HEK293 (cell line): ENCODE measurements around the gene ERF.
A peak's percentile ranks its signal among the peaks of the same experiment; 100 is the strongest.

Source experiments
- CTCF ChIA-PET: fragments of 350-600 bp; formaldehyde crosslinking; extraction: SDS; loops from one replicate; lab custom pipeline; 2021; ENCODE audit warnings: antibody characterized with exemption; lab: Yijun Ruan, JAX
- POLR2A ChIA-PET: fragments of 300-600 bp; formaldehyde crosslinking; extraction: SDS; loops from one replicate; lab custom pipeline; 2020; ENCODE audit warnings: antibody characterized with exemption, inconsistent platforms; lab: Yijun Ruan, JAX
- H3K27ac ChIP-seq: fragments of 200-500 bp; sonication (Bioruptor generic); 2 replicates; pipeline ENCODE4 v1.5.1; 2014; ENCODE audit warnings: low read depth, low read length, control low read depth, inconsistent platforms; ENCODE audit errors: extremely low read depth
- H3K36me3 ChIP-seq, 2 experiments: fragments of 200-500 bp in 1 of 2; sonication (Bioruptor generic) in 1 of 2; 1 replicate in 1 of 2; 2 replicates in 1 of 2; pipeline ENCODE4 v1.5.1; 2014 to 2017; ENCODE audit warnings: inconsistent platforms in 2 of 2, low read length in 2 of 2; ENCODE audit not compliant: control insufficient read depth in 2 of 2, insufficient read depth in 1 of 2
- H3K4me1 ChIP-seq: fragments of 200-500 bp; sonication (Bioruptor generic); 2 replicates; pipeline ENCODE4 v1.5.1; 2014; ENCODE audit warnings: mild to moderate bottlenecking, low read length, inconsistent platforms; ENCODE audit not compliant: control insufficient read depth, insufficient read depth
- H3K4me3 ChIP-seq: 2 replicates; pipeline ENCODE4 v1.5.1; 2011; ENCODE audit warnings: low read depth, mild to moderate bottlenecking, control low read depth, low read length, moderate library complexity
- H3K9me3 ChIP-seq: fragments of 200-500 bp; sonication (Bioruptor generic); 2 replicates; pipeline ENCODE4 v1.5.1; 2014; ENCODE audit warnings: low read depth, low read length, inconsistent platforms; ENCODE audit not compliant: control insufficient read depth, insufficient read depth
- EGR2 ChIP-seq: fragments of 450-650 bp; formaldehyde crosslinking; IDR thresholded peaks from 2 replicates; pipeline ENCODE4 v1.5.1; 2016; ENCODE audit warnings: low read depth, missing biosample characterization, missing genetic modification characterization
- GLIS2 ChIP-seq: fragments of 450-650 bp; formaldehyde crosslinking; IDR thresholded peaks from 2 replicates; pipeline ENCODE4 v1.5.1; 2016; ENCODE audit warnings: missing biosample characterization, missing genetic modification characterization
- KLF1 ChIP-seq: fragments of 450-650 bp; formaldehyde crosslinking; IDR thresholded peaks from 2 replicates; pipeline ENCODE4 v1.5.1; 2016; ENCODE audit warnings: missing biosample characterization, missing genetic modification characterization
- RBAK ChIP-seq: fragments of 450-650 bp; formaldehyde crosslinking; IDR thresholded peaks from 2 replicates; pipeline ENCODE4 v1.5.1; 2016; ENCODE audit warnings: missing biosample characterization, missing genetic modification characterization
- ZBTB20 ChIP-seq: fragments of 450-650 bp; formaldehyde crosslinking; IDR thresholded peaks from 2 replicates; pipeline ENCODE4 v1.5.1; 2016; ENCODE audit warnings: missing biosample characterization, missing genetic modification characterization
- ZBTB6 ChIP-seq: fragments of 450-650 bp; formaldehyde crosslinking; IDR thresholded peaks from 2 replicates; pipeline ENCODE4 v1.5.1; 2017; ENCODE audit warnings: missing biosample characterization, missing genetic modification characterization
- ZFHX2 ChIP-seq: fragments of 450-650 bp; formaldehyde crosslinking; conservative IDR thresholded peaks from 2 replicates; pipeline ENCODE4 v1.5.1; 2016; ENCODE audit warnings: missing biosample characterization, missing genetic modification characterization
- ZFP3 ChIP-seq: fragments of 450-650 bp; formaldehyde crosslinking; IDR thresholded peaks from 2 replicates; pipeline ENCODE4 v1.5.1; 2016; ENCODE audit warnings: low read depth, missing biosample characterization, missing genetic modification characterization
- ZFP41 ChIP-seq: fragments of 450-650 bp; formaldehyde crosslinking; IDR thresholded peaks from 2 replicates; pipeline ENCODE4 v1.5.1; 2016; ENCODE audit warnings: missing biosample characterization, missing genetic modification characterization, borderline replicate concordance
- ZNF114 ChIP-seq: fragments of 450-650 bp; formaldehyde crosslinking; IDR thresholded peaks from 2 replicates; pipeline ENCODE4 v1.5.0; 2017; ENCODE audit warnings: missing biosample characterization, missing genetic modification characterization
- ZNF155 ChIP-seq: fragments of 450-650 bp; formaldehyde crosslinking; IDR thresholded peaks from 2 replicates; pipeline ENCODE4 v1.5.1; 2016; ENCODE audit warnings: missing biosample characterization, missing genetic modification characterization
- ZNF221 ChIP-seq: fragments of 450-650 bp; formaldehyde crosslinking; IDR thresholded peaks from 2 replicates; pipeline ENCODE4 v1.5.1; 2017; ENCODE audit warnings: missing biosample characterization, missing genetic modification characterization, borderline replicate concordance
- ZNF266 ChIP-seq: fragments of 450-650 bp; formaldehyde crosslinking; IDR thresholded peaks from 2 replicates; pipeline ENCODE4 v1.5.1; 2016; ENCODE audit warnings: missing biosample characterization, missing genetic modification characterization, low read depth
- ZNF324 ChIP-seq: fragments of 450-650 bp; formaldehyde crosslinking; IDR thresholded peaks from 2 replicates; pipeline ENCODE4 v1.5.1; 2016; ENCODE audit warnings: missing biosample characterization, missing genetic modification characterization
- ZNF335 ChIP-seq: fragments of 450-650 bp; formaldehyde crosslinking; conservative IDR thresholded peaks from 2 replicates; pipeline ENCODE4 v1.5.1; 2016; ENCODE audit warnings: missing biosample characterization, missing genetic modification characterization
- ZNF362 ChIP-seq: fragments of 450-650 bp; formaldehyde crosslinking; IDR thresholded peaks from 2 replicates; pipeline ENCODE4 v1.5.1; 2016; ENCODE audit warnings: missing biosample characterization, missing genetic modification characterization
- ZNF391 ChIP-seq: fragments of 450-650 bp; formaldehyde crosslinking; IDR thresholded peaks from 2 replicates; pipeline ENCODE4 v1.5.1; 2016; ENCODE audit warnings: low read depth, missing biosample characterization, missing genetic modification characterization, borderline replicate concordance
- ZNF48 ChIP-seq: fragments of 450-650 bp; formaldehyde crosslinking; IDR thresholded peaks from 2 replicates; pipeline ENCODE4 v1.5.1; 2016; ENCODE audit warnings: missing biosample characterization, missing genetic modification characterization
- ZNF501 ChIP-seq: fragments of 450-650 bp; formaldehyde crosslinking; IDR thresholded peaks from 2 replicates; pipeline ENCODE4 v1.5.1; 2016; ENCODE audit warnings: missing biosample characterization, missing genetic modification characterization
- ZNF510 ChIP-seq: fragments of 450-650 bp; formaldehyde crosslinking; IDR thresholded peaks from 2 replicates; pipeline ENCODE4 v1.5.1; 2018; ENCODE audit warnings: mild to moderate bottlenecking, missing genetic modification characterization, missing biosample characterization; ENCODE audit not compliant: insufficient replicate concordance
- ZNF548 ChIP-seq: fragments of 450-650 bp; formaldehyde crosslinking; IDR thresholded peaks from 2 replicates; pipeline ENCODE4 v1.5.1; 2016; ENCODE audit warnings: missing biosample characterization, missing genetic modification characterization
- ZNF624 ChIP-seq: fragments of 450-650 bp; formaldehyde crosslinking; IDR thresholded peaks from 2 replicates; pipeline ENCODE4 v1.5.1; 2017; ENCODE audit warnings: missing biosample characterization, missing genetic modification characterization
- ZNF747 ChIP-seq: fragments of 450-650 bp; formaldehyde crosslinking; IDR thresholded peaks from 2 replicates; pipeline ENCODE4 v1.5.1; 2016; ENCODE audit warnings: missing biosample characterization, missing genetic modification characterization
- ZNF768 ChIP-seq: fragments of 450-650 bp; formaldehyde crosslinking; IDR thresholded peaks from 2 replicates; pipeline ENCODE4 v1.5.1; 2018; ENCODE audit warnings: missing biosample characterization, mild to moderate bottlenecking, missing genetic modification characterization
- ZNF791 ChIP-seq: fragments of 450-650 bp; formaldehyde crosslinking; IDR thresholded peaks from 2 replicates; pipeline ENCODE4 v1.5.1; 2016; ENCODE audit warnings: missing biosample characterization, missing genetic modification characterization
- ZSCAN5A ChIP-seq: fragments of 450-650 bp; formaldehyde crosslinking; IDR thresholded peaks from 2 replicates; pipeline ENCODE4 v1.5.1; 2016; ENCODE audit warnings: missing biosample characterization, missing genetic modification characterization
- ZXDB ChIP-seq: fragments of 450-650 bp; formaldehyde crosslinking; IDR thresholded peaks from 2 replicates; pipeline ENCODE4 v1.5.1; 2016; ENCODE audit warnings: missing biosample characterization, missing genetic modification characterization
- TF ChIP-seq, protein P1 (sequence below): fragments of 450-650 bp; formaldehyde crosslinking; IDR thresholded peaks from 2 replicates; pipeline ENCODE4 v1.5.1; 2016; ENCODE audit warnings: missing biosample characterization, missing genetic modification characterization

ERF gene

GRCh38 chr19:42293948-42294347 is 39.0 kb upstream of the ERF start:
- H3K27ac ChIP-seq = peak overlapping the region; percentile 31; the same call in 1 of the 2 replicates
- H3K36me3 ChIP-seq = peaks cover 31 to 77% of the 10 kb centered on the region in 2 experiments
- POLR2A ChIA-PET = interaction anchor here (0.9 to 3.4 kb wide), 3 partner anchors 8 to 50 kb away, joined by 4 to 31 read pairs (median 4); partner anchors contain the start of genes GSK3A and PAFAH1B3
- TF ChIP-seq, protein P1, sequence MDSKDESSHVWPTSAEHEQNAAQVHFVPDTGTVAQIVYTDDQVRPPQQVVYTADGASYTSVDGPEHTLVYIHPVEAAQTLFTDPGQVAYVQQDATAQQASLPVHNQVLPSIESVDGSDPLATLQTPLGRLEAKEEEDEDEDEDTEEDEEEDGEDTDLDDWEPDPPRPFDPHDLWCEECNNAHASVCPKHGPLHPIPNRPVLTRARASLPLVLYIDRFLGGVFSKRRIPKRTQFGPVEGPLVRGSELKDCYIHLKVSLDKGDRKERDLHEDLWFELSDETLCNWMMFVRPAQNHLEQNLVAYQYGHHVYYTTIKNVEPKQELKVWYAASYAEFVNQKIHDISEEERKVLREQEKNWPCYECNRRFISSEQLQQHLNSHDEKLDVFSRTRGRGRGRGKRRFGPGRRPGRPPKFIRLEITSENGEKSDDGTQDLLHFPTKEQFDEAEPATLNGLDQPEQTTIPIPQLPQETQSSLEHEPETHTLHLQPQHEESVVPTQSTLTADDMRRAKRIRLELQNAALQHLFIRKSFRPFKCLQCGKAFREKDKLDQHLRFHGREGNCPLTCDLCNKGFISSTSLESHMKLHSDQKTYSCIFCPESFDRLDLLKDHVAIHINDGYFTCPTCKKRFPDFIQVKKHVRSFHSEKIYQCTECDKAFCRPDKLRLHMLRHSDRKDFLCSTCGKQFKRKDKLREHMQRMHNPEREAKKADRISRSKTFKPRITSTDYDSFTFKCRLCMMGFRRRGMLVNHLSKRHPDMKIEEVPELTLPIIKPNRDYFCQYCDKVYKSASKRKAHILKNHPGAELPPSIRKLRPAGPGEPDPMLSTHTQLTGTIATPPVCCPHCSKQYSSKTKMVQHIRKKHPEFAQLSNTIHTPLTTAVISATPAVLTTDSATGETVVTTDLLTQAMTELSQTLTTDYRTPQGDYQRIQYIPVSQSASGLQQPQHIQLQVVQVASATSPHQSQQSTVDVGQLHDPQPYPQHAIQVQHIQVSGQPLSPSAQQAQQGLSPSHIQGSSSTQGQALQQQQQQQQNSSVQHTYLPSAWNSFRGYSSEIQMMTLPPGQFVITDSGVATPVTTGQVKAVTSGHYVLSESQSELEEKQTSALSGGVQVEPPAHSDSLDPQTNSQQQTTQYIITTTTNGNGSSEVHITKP (tag by site-specific recombination) = no peak
- TF ChIP-seq ZNF548 (tag by site-specific recombination) (no peak), ZNF391 (tag by site-specific recombination) (no peak), ZNF221 (tag by site-specific recombination) (no peak), RBAK (tag by site-specific recombination) (no peak), ZNF768 (tag by site-specific recombination) (no peak), ZNF624 (tag by site-specific recombination) (no peak), ZNF362 (tag by site-specific recombination) (no peak), ZNF335 (tag by site-specific recombination) (no peak), ZBTB20 (no peak), ZXDB (no peak)
- no peak overlapping the region for H3K4me3 ChIP-seq
- CTCF ChIA-PET = interaction anchor here (0.6 to 3.6 kb wide), 7 partner anchors 14 to 185 kb away, joined by 3 to 55 read pairs (median 3); no protein-coding TSS in a partner anchor
- no peaks in the 10 kb centered on the region for H3K4me1 ChIP-seq
- no peaks in the 10 kb centered on the region for H3K9me3 ChIP-seq

GRCh38 chr19:42293540-42293939 is 38.6 kb upstream of the ERF start:
- Histone ChIP-seq H3K9me3 (no peaks in the 10 kb centered on the region), H3K4me1 (no peaks in the 10 kb centered on the region), H3K27ac (0 out of 2 replicates have a peak overlapping the region, but pooled peaks have one; percentile 31), H3K36me3 (peaks cover 31 to 81% of the 10 kb centered on the region in 2 experiments), H3K4me3 (no peak overlapping the region)
- ChIA-PET CTCF (interaction anchor here (0.6 to 1.7 kb wide), 6 partner anchors 14 to 185 kb away, joined by 3 to 5 read pairs (median 4); no protein-coding TSS in a partner anchor), POLR2A (interaction anchor here (0.9 to 1.4 kb wide), 2 partner anchors 9 to 12 kb away, joined by 4 read pairs; partner anchors contain the start of gene PAFAH1B3)
- no peak for TF ChIP-seq ZNF501 (tag by site-specific recombination)
- TF ChIP-seq KLF1 (tag by site-specific recombination) = peak; percentile 9; the same call in 1 of the 2 replicates
- TF ChIP-seq ZNF114 (tag by site-specific recombination) = no peak
- no peak for TF ChIP-seq ZFP41 (tag by site-specific recombination)
- TF ChIP-seq ZNF324 = no peak
- no peak for TF ChIP-seq ZNF791
- no peak for TF ChIP-seq ZNF266 (tag by site-specific recombination)
- TF ChIP-seq ZSCAN5A (tag by site-specific recombination) = no peak
- TF ChIP-seq ZBTB6 (tag by site-specific recombination) = no peak
- no peak for TF ChIP-seq ZFP3 (tag by site-specific recombination)
- peak; percentile 61 for TF ChIP-seq EGR2 (tag by site-specific recombination)
- no peak for TF ChIP-seq GLIS2 (tag by site-specific recombination)
- TF ChIP-seq ZNF155 = no peak
- no peak for TF ChIP-seq ZNF335 (tag by site-specific recombination)
- peak; percentile 66 for TF ChIP-seq ZFHX2 (tag by site-specific recombination)
- no peak for TF ChIP-seq ZNF747 (tag by site-specific recombination)
- TF ChIP-seq ZNF510 (tag by site-specific recombination) = no peak
- no peak for TF ChIP-seq ZNF48 (tag by site-specific recombination)
